ENCODE data around the gene CYP19A1. TPM values are rescaled to one million over a fixed set of nuclear protein-coding genes. Genes with fewer than 3 reads are reported as not detected.

Gene CYP19A1
- total RNA-seq, 1 donor from 2014 or later, result not detected

DNA sequence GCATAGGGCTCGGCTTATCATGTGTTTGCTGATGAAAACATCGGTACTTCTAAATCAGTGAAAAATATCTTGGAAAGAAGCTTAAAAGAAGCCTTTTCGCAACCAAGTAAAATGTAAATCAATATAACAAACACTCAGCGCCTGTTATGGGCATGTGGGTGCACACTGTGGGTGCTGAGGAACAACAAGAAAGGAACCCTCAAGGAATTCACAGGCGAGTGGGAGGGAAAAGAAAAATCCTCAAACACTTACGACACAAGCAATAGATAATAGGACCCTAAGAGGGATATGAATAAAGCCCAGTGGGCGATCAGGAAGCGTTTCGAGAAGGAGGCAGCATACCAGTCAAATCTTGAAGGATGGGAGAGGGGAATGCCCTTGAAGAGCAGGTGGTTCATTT lies 25.0 kb upstream of the CYP19A1 start:
- Mint-ChIP-seq H3K9me3 (ENCODE audit: low read depth) (no peaks in the 10 kb centered on the region), H3K36me3 (ENCODE audit: low read depth) (no peaks in the 10 kb centered on the region), H3K4me1 (ENCODE audit: low read depth) (peaks cover 5% of the 10 kb centered on the region), H3K27ac (ENCODE audit: unreplicated experiment) (no peak overlapping the region), H3K4me3 (ENCODE audit: unreplicated experiment) (no peak overlapping the region), H3K27me3 (ENCODE audit: low read depth) (peaks cover 5% of the 10 kb centered on the region)
- TF ChIP-seq, protein P1, sequence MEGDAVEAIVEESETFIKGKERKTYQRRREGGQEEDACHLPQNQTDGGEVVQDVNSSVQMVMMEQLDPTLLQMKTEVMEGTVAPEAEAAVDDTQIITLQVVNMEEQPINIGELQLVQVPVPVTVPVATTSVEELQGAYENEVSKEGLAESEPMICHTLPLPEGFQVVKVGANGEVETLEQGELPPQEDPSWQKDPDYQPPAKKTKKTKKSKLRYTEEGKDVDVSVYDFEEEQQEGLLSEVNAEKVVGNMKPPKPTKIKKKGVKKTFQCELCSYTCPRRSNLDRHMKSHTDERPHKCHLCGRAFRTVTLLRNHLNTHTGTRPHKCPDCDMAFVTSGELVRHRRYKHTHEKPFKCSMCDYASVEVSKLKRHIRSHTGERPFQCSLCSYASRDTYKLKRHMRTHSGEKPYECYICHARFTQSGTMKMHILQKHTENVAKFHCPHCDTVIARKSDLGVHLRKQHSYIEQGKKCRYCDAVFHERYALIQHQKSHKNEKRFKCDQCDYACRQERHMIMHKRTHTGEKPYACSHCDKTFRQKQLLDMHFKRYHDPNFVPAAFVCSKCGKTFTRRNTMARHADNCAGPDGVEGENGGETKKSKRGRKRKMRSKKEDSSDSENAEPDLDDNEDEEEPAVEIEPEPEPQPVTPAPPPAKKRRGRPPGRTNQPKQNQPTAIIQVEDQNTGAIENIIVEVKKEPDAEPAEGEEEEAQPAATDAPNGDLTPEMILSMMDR (IDR thresholded peaks at IDR 0.05), result no peak
- DNase-seq (ENCODE audit: low spot score), result no peak

DNA sequence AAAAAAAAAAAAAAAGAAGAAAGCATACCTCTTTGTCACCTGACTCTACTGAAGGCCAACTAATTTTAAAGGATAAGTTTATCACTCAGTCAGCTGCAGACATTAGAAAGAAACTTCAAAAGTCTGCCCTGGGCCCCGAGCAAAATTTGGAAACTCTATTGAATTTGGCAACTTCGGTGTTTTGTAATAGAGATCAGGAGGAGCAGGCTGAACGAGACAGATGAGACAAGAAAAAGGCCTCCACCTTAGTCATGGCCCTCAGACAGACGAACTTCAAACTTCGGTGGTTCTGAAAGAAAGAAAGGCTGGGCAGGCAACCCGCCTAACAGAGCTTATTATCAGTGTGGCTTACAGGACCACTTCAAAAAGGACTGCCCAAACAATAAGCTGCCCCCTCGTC lies 21.6 kb upstream of the CYP19A1 start:
- no peaks in the 10 kb centered on the region for H3K9me3 Mint-ChIP-seq (ENCODE audit: low read depth)
- H3K36me3 Mint-ChIP-seq (ENCODE audit: low read depth), result no peaks in the 10 kb centered on the region
- DNase-seq (ENCODE audit: low spot score), result no peak
- H3K27ac Mint-ChIP-seq (ENCODE audit: unreplicated experiment), result no peak overlapping the region
- H3K4me1 Mint-ChIP-seq (ENCODE audit: low read depth), result no peaks in the 10 kb centered on the region
- no peaks in the 10 kb centered on the region for H3K27me3 Mint-ChIP-seq (ENCODE audit: low read depth)
- TF ChIP-seq, protein P1 (IDR thresholded peaks at IDR 0.05), result no peak
- no peak overlapping the region for H3K4me3 Mint-ChIP-seq (ENCODE audit: unreplicated experiment)

DNA sequence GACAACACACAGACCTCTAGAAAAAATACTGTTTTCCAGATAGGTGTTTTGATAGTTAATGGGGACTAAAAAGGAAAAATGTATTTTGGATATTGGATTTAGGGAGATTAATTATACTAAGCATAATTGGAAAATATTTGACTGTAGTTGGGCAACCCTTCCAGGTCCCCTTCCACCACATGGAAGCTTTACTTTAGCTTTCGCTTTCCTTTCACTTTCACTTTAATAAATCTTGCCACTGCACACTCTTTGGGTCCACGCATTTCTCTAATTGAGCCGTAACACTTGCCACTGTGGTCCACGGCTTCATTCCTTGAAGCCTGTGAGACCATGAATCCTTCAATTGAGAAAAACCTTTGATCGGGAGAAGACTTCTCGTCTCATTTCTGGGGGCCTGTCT lies 18.6 kb upstream of the CYP19A1 start:
- H3K4me3 Mint-ChIP-seq (ENCODE audit: unreplicated experiment), result no peak overlapping the region
- DNase-seq (ENCODE audit: low spot score), result no peak
- no peak overlapping the region for H3K27ac Mint-ChIP-seq (ENCODE audit: unreplicated experiment)
- H3K27me3 Mint-ChIP-seq (ENCODE audit: low read depth), result peaks cover 19% of the 10 kb centered on the region
- H3K36me3 Mint-ChIP-seq (ENCODE audit: low read depth), result no peaks in the 10 kb centered on the region
- no peaks in the 10 kb centered on the region for H3K9me3 Mint-ChIP-seq (ENCODE audit: low read depth)
- TF ChIP-seq, protein P1 (IDR thresholded peaks at IDR 0.05), result no peak
- no peaks in the 10 kb centered on the region for H3K4me1 Mint-ChIP-seq (ENCODE audit: low read depth)

DNA sequence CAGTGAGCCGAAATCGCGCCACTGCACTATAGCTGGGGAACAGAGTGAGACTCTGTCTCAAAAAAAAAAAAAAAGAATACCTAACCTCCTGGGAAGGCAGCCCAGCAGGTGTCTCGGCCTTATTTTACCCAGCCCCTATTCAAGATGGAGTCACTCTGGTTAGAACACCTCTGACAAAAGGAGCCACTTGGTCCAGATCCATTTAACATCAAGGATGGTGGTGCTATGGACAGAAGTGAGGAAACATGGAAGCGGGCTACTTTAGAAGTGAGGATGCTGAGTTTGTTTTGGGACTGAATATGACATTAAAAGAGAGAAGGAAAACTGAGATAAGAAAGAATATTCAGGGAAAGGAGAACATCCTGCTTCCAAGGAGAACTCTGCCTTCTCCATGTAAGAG lies 17.8 kb upstream of the CYP19A1 start:
- no peaks in the 10 kb centered on the region for H3K4me1 Mint-ChIP-seq (ENCODE audit: low read depth)
- DNase-seq (ENCODE audit: low spot score), result no peak
- H3K27ac Mint-ChIP-seq (ENCODE audit: unreplicated experiment), result no peak overlapping the region
- no peaks in the 10 kb centered on the region for H3K9me3 Mint-ChIP-seq (ENCODE audit: low read depth)
- TF ChIP-seq, protein P1 (IDR thresholded peaks at IDR 0.05), result no peak
- H3K36me3 Mint-ChIP-seq (ENCODE audit: low read depth), result no peaks in the 10 kb centered on the region
- H3K27me3 Mint-ChIP-seq (ENCODE audit: low read depth), result peaks cover 19% of the 10 kb centered on the region
- H3K4me3 Mint-ChIP-seq (ENCODE audit: unreplicated experiment), result no peak overlapping the region

DNA sequence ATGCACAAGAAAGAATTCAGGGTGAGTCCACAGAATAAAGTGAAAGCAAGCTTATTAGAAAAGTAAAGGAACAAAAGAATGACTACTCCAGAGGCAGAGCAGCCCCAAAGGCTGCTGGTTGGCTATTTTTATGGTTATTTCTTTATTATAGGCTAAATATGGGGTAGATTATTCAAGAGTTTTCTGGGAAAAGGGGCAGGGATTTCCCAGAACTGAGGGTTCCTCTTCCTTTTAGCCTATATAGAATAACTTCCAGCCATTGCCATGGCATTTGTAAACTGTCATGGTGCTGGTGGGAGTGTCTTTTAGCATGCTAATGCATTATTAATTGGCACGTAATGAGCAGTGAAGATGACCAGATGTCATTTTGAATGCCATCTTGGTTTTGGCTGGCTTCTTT lies 16.7 kb upstream of the CYP19A1 start:
- H3K4me1 Mint-ChIP-seq (ENCODE audit: low read depth), result no peaks in the 10 kb centered on the region
- TF ChIP-seq, protein P1 (IDR thresholded peaks at IDR 0.05), result no peak
- no peaks in the 10 kb centered on the region for H3K36me3 Mint-ChIP-seq (ENCODE audit: low read depth)
- peaks cover 22% of the 10 kb centered on the region for H3K27me3 Mint-ChIP-seq (ENCODE audit: low read depth)
- H3K27ac Mint-ChIP-seq (ENCODE audit: unreplicated experiment), result no peak overlapping the region
- no peak overlapping the region for H3K4me3 Mint-ChIP-seq (ENCODE audit: unreplicated experiment)
- no peaks in the 10 kb centered on the region for H3K9me3 Mint-ChIP-seq (ENCODE audit: low read depth)
- no peak for DNase-seq (ENCODE audit: low spot score)

All from chondrocyte (in vitro differentiated cells).